Right ventricle myocardium superior (tissue), 1 donor: Measurements from ENCODE around the gene AGAP4. TPM values are rescaled to one million over a fixed set of nuclear protein-coding genes. Genes with fewer than 3 reads are reported as not detected.
"Not testable (repeated sequence)": the region's sequence is repeated elsewhere in the genome, so short reads cannot be mapped to it uniquely, and the experiment has no call there.

Experiments used
- ATAC-seq: fragments of 200-7000 bp; cut with Tn5 transposase; one replicate; pipeline ENCODE4 v1.9.1; 2020; ENCODE audit warnings: mild to moderate bottlenecking; ENCODE audit not compliant: poor library complexity
- DNase-seq: peaks from one replicate; pipeline ENCODE4 v3.0.0-alpha.2; 2020
- intact Hi-C: fragments of 100-400 bp; cut with DNase I; formaldehyde crosslinking; loops from one replicate; pipeline ENCODE4 v1.11.2; 2022
- total RNA-seq: library from RNA; stranded (reverse); fragmentation: NEBNext Ultra II Directional; extraction: Animal tissue kit (Norgen Biotek cat#: 25700); gene quantifications from one replicate; pipeline ENCODE4 v1.2.1, GENCODE V29; 2021
- donor health status: DM: no; HTN: yes; CAD: no; lungs with severe emphysema.

AGAP4 gene
- total RNA-seq, 1 donor from 2014 or later, result 6.4 TPM

DNA sequence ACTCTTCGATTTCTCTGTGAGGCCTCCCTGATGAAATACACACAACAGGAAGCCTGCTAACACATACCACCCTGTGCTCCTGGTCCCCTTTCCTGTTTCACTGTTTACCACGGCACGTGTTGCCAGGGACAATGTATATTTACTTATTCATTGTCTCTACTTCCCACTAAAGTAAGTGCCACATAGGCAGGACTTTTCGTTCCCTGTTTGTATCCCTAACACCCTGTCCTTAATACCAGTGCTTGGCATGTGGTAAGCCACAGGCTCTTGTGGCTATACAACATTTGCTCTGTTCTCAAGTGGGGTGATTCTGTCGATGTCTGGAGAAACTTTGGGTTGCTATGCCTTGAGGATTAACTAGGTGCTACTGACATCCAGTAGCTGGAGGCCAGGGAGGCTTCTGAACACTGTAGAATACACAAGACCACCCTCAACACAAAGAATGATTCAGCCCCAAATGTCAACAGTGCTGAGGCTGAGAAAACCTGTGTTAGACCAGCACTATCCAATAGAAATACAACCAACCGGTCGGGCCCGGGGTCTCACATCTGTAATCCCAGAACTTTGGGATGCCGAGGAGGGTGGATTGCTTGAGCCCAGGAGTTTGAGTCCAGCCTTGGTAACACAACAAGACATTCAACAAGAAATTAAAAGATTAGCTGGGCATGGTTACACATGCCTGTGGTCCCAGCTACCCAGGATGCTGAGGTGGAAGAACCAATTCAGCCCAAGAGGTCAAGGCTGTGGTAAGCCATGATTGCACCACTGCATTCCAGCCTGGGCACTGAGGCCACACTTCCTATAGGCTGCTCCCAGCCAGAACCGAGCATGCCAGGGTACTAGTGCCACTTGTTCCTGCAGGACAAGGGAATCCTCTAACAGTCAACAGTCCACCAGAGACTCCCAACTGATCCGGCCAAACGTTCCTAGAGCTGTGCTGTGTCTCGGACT lies 44.0 kb downstream of the AGAP4 start:
- ATAC-seq, DNase-seq, intact Hi-C loops: not testable (repeated sequence)

DNA sequence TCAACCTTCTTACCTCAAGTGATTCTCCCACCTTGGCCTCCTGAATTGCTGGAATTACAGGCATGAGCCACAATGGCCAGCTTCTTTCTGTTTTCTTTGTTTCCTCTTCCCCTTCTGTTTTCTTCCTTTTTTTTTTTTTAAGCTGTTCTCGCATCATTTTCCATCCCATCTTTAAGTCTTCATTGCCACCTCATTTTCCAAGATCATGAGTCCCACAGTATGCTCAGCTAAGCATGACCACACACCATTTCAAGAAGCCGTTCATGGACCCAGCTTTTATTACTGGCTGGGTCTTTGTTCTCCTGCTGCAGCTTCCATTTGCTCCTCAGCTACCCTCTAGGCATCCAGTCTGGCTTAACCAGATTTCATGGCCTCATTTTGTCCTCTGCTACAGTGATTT lies 52.5 kb downstream of the AGAP4 start:
- intact Hi-C loops, ATAC-seq: not testable (repeated sequence)

DNA sequence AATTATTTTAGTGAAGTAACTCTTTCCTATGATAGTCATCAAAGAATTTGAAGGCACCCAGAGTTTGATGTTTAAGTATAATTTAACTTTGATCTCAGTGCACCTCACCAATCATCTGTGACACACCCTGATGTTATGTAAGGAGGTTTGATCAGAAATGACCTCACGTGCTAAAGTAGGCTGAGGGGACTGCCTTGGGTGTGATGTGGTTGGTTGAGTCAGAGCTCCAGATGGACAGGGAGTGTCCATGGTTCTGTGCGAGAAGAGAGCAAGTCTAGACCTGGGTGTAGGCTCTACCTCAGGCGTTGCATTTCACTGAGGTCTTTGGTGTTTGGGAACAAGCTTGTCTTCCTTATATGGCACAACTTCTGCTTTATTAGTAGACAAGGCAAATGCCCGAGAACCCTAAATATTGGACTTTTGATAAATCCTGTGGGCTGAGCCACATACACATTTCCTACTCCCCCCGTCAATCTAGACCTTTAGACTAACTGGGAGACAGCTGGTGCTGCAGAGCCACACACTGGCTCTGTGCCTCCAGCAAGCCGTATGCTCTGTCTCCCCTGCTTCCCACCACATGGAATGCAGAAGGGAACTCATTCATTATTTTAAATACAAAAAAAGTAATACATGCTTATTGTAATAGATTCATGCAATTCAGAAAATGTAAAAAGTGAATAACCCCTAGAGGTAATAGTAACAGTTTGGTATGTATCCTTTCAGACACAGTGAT lies 56.4 kb downstream of the AGAP4 start:
- ATAC-seq, intact Hi-C loops, DNase-seq: not testable (repeated sequence)

More for the DNA sequence above, 52.5 kb downstream of the AGAP4 start:
- DNase-seq, result not testable (repeated sequence)

DNA sequence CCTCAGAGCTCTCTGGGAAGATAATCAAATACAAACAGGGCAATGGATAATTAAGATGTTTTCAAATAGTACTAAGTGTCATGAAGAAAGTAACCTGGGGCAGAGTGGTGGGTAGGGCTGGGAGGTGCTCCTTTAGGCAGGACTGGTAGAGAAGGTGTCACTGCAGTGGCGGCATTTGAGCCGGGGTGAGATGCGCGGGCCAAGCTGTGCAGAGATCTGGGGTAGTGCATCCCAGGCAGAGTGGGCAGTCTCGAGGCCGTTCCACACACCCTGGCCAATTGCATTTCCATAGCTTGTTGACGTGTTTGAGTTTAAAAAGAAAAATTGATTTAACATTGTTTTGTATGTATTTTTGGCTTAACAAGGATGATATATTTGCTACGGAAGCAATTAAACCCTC lies 57.3 kb downstream of the AGAP4 start:
- intact Hi-C loops, DNase-seq, ATAC-seq: not testable (repeated sequence)

DNA sequence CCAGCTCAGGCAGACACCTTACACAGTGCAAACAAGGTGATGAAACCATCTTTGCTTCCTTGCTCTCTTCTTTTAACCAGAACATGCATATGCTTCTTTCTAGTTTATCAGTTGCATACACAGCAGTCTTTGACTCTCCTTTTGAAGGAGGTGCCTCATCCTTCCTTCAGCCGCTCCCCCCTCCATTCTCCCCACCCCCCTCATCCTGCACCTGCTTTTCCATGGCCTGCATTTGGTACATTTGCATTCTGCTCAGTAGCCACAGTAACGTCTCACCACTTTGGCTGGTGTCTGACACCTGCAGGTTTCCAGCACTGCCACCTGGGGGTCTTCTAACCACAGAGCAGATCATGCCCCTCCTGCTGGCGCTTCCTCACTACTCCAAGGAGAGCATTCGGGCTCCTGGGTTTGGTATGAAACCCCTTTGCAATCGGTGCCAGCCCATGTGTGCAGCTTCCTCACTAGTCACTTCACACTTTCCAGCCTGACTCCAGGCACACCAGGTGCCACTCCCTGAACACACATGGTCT lies 60.0 kb downstream of the AGAP4 start:
- DNase-seq, ATAC-seq, intact Hi-C loops: not testable (repeated sequence)

DNA sequence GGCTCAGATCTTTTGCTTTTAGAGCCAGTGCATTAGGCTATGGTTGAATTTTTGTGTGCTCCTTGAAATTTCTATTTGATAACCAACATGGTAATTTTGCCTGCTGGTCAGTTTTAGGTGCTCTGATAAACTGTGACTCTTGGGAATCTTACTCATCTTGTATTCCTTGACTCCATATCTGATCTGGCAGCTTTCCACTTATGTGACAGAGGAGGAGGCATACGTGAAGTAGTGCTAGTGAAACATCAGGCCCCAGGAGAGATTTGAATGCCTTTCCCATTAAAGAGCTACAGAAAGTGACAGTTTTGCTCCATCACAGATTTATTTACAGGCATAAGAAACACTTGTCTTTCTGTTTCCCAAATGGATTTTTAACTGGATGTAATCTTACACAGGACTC lies 61.1 kb downstream of the AGAP4 start:
- intact Hi-C loops, DNase-seq, ATAC-seq: not testable (repeated sequence)

Other genes starting within 250 kb of the AGAP4 start
- gene ZFAND4, start 174.7 kb downstream of the AGAP4 start, total RNA-seq, result 10.0 TPM
- 41.3 TPM for gene WASHC2C, start 120.2 kb downstream of the AGAP4 start, total RNA-seq
- 86.0 TPM for gene TIMM23, start 125.0 kb upstream of the AGAP4 start, total RNA-seq
- gene NCOA4, start 183.1 kb upstream of the AGAP4 start, total RNA-seq, result 282 TPM
- not detected for gene MSMB, start 198.8 kb upstream of the AGAP4 start, total RNA-seq